Body of pancreas (tissue), 4 donors: ENCODE results near the gene LDB2. TPM values are rescaled to one million over a fixed set of nuclear protein-coding genes. Genes with fewer than 3 reads are reported as not detected.

Experiments used
- ATAC-seq: fragments of 150-250 bp; one replicate; pipeline ENCODE4 v1.9.1; 2016
- DNase-seq, 4 donors: peaks; one replicate each; pipeline ENCODE4 v3.0.0-alpha.2; 2019
- H3K27ac ChIP-seq, 4 donors: fragments of 200-600 bp; sonication (generic); 1 replicate in 3 of 4; 2 replicates in 1 of 4; pipeline versions ENCODE4 v1.5.1 to v1.6.1; 2016 to 2019; ENCODE audit warnings: mild to moderate bottlenecking in 1 of 4, mixed read lengths in 1 of 4, moderate library complexity in 1 of 4
- H3K27me3 ChIP-seq, 2 donors: fragments of 200-600 bp; sonication (generic); one replicate each; pipeline ENCODE4 v1.6.0; 2016; ENCODE audit warnings: mild to moderate bottlenecking in 1 of 2
- H3K36me3 ChIP-seq, 2 donors: fragments of 200-600 bp; sonication (generic); replicated peaks in 1 of 2; 2 replicates each; pipeline ENCODE4 v1.5.1; 2016; ENCODE audit warnings: low read depth in 2 of 2; ENCODE audit not compliant: insufficient read depth in 1 of 2
- H3K4me1 ChIP-seq: fragments of 200-600 bp; sonication (generic); one replicate; pipeline ENCODE4 v1.6.0; 2016
- H3K4me3 ChIP-seq, 2 donors: fragments of 200-600 bp; sonication (generic); 1 replicate in 1 of 2; 2 replicates in 1 of 2; pipeline ENCODE4 v1.5.1; 2016 to 2019
- H3K9me3 ChIP-seq, 3 donors: fragments of 200-600 bp; sonication (generic); 1 replicate in 2 of 3; 2 replicates in 1 of 3; pipeline ENCODE4 v1.5.1; 2016
- CTCF ChIP-seq, 7 experiments: fragments of 450-650 bp in 4 of 7; fragments of 200-600 bp in 3 of 7; sonication (generic) in 3 of 7; IDR thresholded peaks; one replicate each; pipeline ENCODE4 v1.5.1; 2016 to 2019; ENCODE audit warnings: antibody characterized with exemption in 7 of 7
- POLR2A ChIP-seq, 3 donors: fragments of 450-650 bp; IDR thresholded peaks; one replicate each; pipeline ENCODE4 v1.6.1; 2016; ENCODE audit warnings: antibody characterized with exemption in 3 of 3, mild to moderate bottlenecking in 2 of 3
- WGBS, 2 donors: methylation state at CpG; one replicate each; pipeline ENCODE4 v1.1.5; 2017; 5-methylcytosine and 5-hydroxymethylcytosine counted together
- intact Hi-C: fragments of 100-400 bp; cut with DNase I; formaldehyde crosslinking; loops from one replicate; pipeline ENCODE4 v1.15.1; 2023
- total RNA-seq, 2 donors: library from RNA; depleted of rRNA; stranded (reverse); fragments of >200 nt; gene quantifications; one replicate each; pipeline ENCODE4 v1.1.0, GENCODE V29; 2016

LDB2 gene
- total RNA-seq, 2 donors from 2014 or later = 14.8 to 16.5 TPM

DNA sequence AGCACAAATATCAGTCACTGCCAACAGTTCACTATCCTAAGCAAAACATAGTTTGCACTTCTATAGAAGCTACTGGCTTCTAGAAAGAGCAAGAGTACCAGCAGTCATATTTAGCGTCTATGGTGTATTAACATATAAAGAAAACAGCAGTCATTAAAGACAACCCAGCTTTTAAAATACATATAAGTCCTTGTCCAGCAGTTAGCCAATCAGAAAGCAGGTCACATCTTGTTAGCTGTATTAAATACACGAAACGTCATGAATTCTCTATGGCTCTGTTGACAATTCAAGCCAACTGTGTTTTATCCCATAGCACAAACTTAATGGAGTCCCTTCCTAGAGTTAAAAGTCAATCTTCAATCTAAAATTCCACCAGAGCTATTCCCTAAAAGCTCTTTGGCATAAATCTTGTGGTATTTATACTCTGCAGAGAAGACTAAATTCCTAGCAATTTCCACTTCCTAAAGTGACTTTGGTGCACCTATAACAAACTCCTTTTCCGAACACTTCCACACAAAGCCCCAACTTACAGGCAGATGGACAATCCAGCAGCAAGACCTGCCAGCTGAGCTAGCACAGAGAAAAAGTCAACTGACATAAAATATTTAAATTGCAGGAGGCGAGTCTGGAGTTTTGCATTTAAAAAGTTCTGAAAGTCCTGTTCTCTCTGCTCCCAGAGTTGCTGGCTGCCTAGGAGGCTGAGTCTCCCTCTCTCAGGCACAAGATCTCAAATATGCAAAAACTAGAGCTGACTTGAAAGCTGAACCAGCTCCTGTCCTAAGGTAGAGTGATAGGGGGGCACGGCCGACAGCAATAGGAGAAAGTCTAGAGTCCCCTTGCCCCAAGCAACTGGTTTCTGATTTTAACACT is 1.3 kb downstream of the LDB2 start:
- ATAC-seq (no peak), DNase-seq (no peak)
- H3K36me3 ChIP-seq = no peaks in the 10 kb centered on the region
- H3K27me3 ChIP-seq = no peaks in the 10 kb centered on the region
- TF ChIP-seq CTCF (IDR thresholded peaks at IDR 0.05) (no peak), POLR2A (IDR thresholded peaks at IDR 0.05) (no peak)
- no peaks in the 10 kb centered on the region for H3K9me3 ChIP-seq
- H3K27ac ChIP-seq = peak overlapping the region in 2 of 4 donors; percentile 13 to 59
- intact Hi-C loops = no loop called here
- no peak overlapping the region for H3K4me3 ChIP-seq
- WGBS, 2 donors = 21 to 31% methylated on average over 7 of the region's 7 CpGs
- H3K4me1 ChIP-seq = no peaks in the 10 kb centered on the region

DNA sequence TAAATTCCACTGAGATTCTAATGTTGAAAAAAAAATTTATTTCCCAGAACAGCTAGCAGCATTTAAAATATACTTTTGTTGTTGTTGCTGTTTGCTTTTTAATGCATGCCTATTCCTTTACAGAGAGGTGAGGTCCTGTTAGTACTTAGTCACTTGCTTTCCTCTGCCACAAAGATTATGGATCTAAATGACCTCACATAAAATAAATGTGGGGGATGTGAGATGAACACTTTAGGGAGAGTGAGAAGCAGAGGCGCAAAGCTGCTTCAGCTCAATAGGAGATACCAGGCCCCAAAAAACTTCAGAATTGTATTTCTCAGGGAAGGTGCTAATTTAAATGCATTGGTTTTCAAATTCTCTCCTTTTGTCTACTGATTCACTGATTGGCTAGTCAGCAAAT is 4.0 kb downstream of the LDB2 start:
- Histone ChIP-seq H3K4me1 (no peaks in the 10 kb centered on the region), H3K27ac (no peak overlapping the region), H3K27me3 (no peaks in the 10 kb centered on the region), H3K4me3 (no peak overlapping the region), H3K9me3 (no peaks in the 10 kb centered on the region), H3K36me3 (no peaks in the 10 kb centered on the region)
- ATAC-seq = no peak
- WGBS, 2 donors = 86 to 100% methylated on average over 1 of the region's 1 CpG
- DNase-seq = no peak
- intact Hi-C loops = no loop called here
- no peak for TF ChIP-seq CTCF (IDR thresholded peaks at IDR 0.05)
- TF ChIP-seq POLR2A (IDR thresholded peaks at IDR 0.05) = no peak

DNA sequence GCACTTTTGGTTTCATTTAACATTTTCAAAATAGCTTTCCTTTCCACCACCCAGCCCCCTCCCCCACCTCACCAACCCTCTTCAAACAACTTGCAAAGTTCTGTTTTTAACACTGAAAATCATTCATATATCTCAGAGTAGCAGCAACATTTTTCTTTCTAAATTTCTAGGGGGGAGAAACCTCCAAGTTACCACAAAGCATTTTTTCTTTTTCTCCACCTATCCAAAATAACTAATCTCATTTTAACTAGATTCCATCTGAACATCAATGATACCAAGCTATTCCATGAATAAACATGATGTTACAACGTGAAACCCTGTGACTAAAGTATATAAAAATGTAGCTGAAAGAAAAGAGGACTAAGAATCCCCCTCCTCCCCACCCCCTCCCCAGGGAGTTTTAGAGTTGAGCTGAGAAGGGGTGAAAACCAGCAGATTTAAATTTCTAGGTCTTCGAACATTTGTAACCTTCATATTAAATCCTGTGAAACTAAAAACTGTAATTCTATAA is 5.2 kb downstream of the LDB2 start:
- TF ChIP-seq CTCF (IDR thresholded peaks at IDR 0.05) (no peak), POLR2A (IDR thresholded peaks at IDR 0.05) (no peak)
- Histone ChIP-seq H3K27ac (peak overlapping the region in 1 of 4 donors; percentile 19), H3K36me3 (no peaks in the 10 kb centered on the region), H3K27me3 (no peaks in the 10 kb centered on the region), H3K4me1 (no peaks in the 10 kb centered on the region), H3K4me3 (no peak overlapping the region), H3K9me3 (no peaks in the 10 kb centered on the region)
- ATAC-seq = no peak
- intact Hi-C loops = no loop called here
- WGBS, 2 donors = 20 to 24% methylated on average over 2 of the region's 2 CpGs
- no peak for DNase-seq

DNA sequence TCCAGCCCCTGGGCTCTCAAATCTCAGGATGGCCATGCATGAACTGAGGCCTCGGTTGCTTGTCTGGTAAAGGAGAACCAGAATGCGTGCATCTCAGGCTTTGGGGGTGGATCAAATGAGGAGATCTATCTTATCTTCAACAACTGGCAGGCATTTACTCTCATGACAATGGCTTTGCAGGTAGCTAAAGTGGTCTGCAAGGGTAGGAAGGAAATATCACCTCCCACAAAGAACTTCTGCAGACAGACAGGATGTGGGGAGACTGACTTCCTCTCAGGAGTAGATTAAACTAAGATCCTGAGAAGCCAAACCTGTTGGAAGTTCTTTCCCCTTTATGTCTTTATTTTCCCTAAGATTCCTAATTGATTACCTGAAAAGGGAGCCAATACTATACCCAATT is 7.8 kb downstream of the LDB2 start:
- intact Hi-C loops = no loop called here
- WGBS, 2 donors = 65 to 86% methylated on average over 2 of the region's 2 CpGs
- no peak for ATAC-seq
- TF ChIP-seq CTCF (IDR thresholded peaks at IDR 0.05) (no peak), POLR2A (IDR thresholded peaks at IDR 0.05) (no peak)
- Histone ChIP-seq H3K27ac (no peak overlapping the region), H3K27me3 (no peaks in the 10 kb centered on the region), H3K9me3 (no peaks in the 10 kb centered on the region), H3K4me3 (no peak overlapping the region), H3K4me1 (no peaks in the 10 kb centered on the region), H3K36me3 (no peaks in the 10 kb centered on the region)
- no peak for DNase-seq

- Histone ChIP-seq H3K4me1 (no peaks in the 10 kb centered on the region), H3K36me3 (no peaks in the 10 kb centered on the region), H3K27me3 (no peaks in the 10 kb centered on the region), H3K4me3 (no peak overlapping the region), H3K27ac (no peak overlapping the region), H3K9me3 (no peaks in the 10 kb centered on the region)
- 28 to 34% methylated on average over 3 of the region's 3 CpGs for WGBS, 2 donors
- intact Hi-C loops = no loop called here
- DNase-seq = no peak
- ATAC-seq = no peak
- TF ChIP-seq CTCF (IDR thresholded peaks at IDR 0.05) (no peak), POLR2A (IDR thresholded peaks at IDR 0.05) (no peak)
These were observed 8.5 kb downstream of the LDB2 start for GRCh38 chr4:16889945-16890344.
